Sigmoid colon (tissue), 4 donors: ENCODE measurements around the gene RAB36.

ENCODE experiments used
- EP300 ChIP-seq, 4 donors: sonication (generic); formaldehyde crosslinking; IDR thresholded peaks; one replicate each; pipeline ENCODE4 v1.6.1; 2017; ENCODE audit warnings: antibody characterized with exemption in 4 of 4
- POLR2A ChIP-seq, 2 donors: fragments of 450-650 bp; IDR thresholded peaks; one replicate each; pipeline ENCODE4 v1.6.1; 2016; ENCODE audit warnings: antibody characterized with exemption in 2 of 2, mild to moderate bottlenecking in 2 of 2, moderate library complexity in 2 of 2
- POLR2AphosphoS5 ChIP-seq, 4 donors: sonication (generic); formaldehyde crosslinking; IDR thresholded peaks; one replicate each; pipeline ENCODE4 v1.6.1; 2017; ENCODE audit warnings: antibody characterized with exemption in 4 of 4
- TF ChIP-seq, protein P1 (sequence below), 4 experiments: fragments of 450-650 bp in 3 of 4; fragments of 200-600 bp in 1 of 4; IDR thresholded peaks; one replicate each; pipeline ENCODE4 v1.5.1; 2016 to 2019; ENCODE audit warnings: antibody characterized with exemption in 4 of 4, mild to moderate bottlenecking in 3 of 4, moderate library complexity in 2 of 4

DNA sequence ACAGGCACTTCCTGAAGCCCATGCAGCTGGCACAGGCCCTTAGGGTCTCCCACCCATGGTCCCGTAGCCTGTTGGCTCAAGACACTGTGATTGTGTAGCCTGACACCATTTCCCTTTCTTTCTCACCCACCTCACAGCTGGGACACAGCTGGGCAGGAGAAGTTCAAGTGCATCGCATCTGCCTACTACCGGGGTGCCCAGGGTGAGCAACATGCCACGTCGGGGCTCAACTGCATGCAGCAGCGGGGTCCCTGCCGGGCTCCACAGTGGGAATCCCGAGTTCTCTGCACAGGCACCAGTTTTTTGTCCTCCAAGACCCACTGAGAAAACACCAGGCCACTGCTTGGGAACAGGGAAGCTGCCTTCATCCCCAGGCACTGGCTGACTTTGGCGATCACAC, 10.6 kb downstream of the RAB36 start:
- no peak for TF ChIP-seq EP300 (IDR thresholded peaks at IDR 0.05)
- TF ChIP-seq, protein P1, sequence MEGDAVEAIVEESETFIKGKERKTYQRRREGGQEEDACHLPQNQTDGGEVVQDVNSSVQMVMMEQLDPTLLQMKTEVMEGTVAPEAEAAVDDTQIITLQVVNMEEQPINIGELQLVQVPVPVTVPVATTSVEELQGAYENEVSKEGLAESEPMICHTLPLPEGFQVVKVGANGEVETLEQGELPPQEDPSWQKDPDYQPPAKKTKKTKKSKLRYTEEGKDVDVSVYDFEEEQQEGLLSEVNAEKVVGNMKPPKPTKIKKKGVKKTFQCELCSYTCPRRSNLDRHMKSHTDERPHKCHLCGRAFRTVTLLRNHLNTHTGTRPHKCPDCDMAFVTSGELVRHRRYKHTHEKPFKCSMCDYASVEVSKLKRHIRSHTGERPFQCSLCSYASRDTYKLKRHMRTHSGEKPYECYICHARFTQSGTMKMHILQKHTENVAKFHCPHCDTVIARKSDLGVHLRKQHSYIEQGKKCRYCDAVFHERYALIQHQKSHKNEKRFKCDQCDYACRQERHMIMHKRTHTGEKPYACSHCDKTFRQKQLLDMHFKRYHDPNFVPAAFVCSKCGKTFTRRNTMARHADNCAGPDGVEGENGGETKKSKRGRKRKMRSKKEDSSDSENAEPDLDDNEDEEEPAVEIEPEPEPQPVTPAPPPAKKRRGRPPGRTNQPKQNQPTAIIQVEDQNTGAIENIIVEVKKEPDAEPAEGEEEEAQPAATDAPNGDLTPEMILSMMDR (IDR thresholded peaks at IDR 0.05) = no peak
- no peak for TF ChIP-seq POLR2A (IDR thresholded peaks at IDR 0.05)
- no peak for TF ChIP-seq POLR2AphosphoS5 (IDR thresholded peaks at IDR 0.05)
